A549 (cell line): ENCODE data around the gene COQ4. TPM values are rescaled to one million over a fixed set of nuclear protein-coding genes. Genes with fewer than 3 reads are reported as not detected.

Experiments
- ATAC-seq, 2 experiments: fragments of 200-7000 bp in 1 of 2; fragments of >200 bp in 1 of 2; cut with Nextera tagmentation in 1 of 2; cut with Tn5 transposase in 1 of 2; 3 replicates each; pipeline versions ENCODE4 v1.8.0 to v1.9.1; 2018 to 2020; ENCODE audit warnings: mild to moderate bottlenecking in 1 of 2, moderate library complexity in 1 of 2
- CTCF ChIA-PET: fragments of 300-600 bp; sonication (Branson Sonifier 250); formaldehyde crosslinking; extraction: SDS; loops from one replicate; lab custom pipeline; 2021; ENCODE audit warnings: antibody characterized with exemption, inconsistent platforms; lab: Yijun Ruan, JAX
- POLR2A ChIA-PET: fragments of 350-600 bp; formaldehyde crosslinking; extraction: SDS; loops from one replicate; lab custom pipeline; 2021; ENCODE audit warnings: antibody characterized with exemption, inconsistent platforms; lab: Yijun Ruan, JAX
- DNase-seq, 2 experiments: peaks; one replicate each; pipeline versions ENCODE4 v3.0.0 to v3.0.0-alpha.2; 2011 to 2016; ENCODE audit warnings: low read depth in 1 of 2, low spot score in 1 of 2
- FAIRE-seq: peaks from 2 replicates; lab custom pipeline; 2011; peaks lifted over from hg19 to GRCh38; lab: Jason Lieb, UNC
- H3K27ac ChIP-seq, 2 experiments: fragments of >200 bp; sonication (Bioruptor Twin); formaldehyde crosslinking; 3 replicates each; pipeline ENCODE4 v1.5.1; 2016 to 2017
- H3K4me1 ChIP-seq: fragments of >200 bp; sonication (Bioruptor Twin); formaldehyde crosslinking; 3 replicates; pipeline ENCODE4 v1.6.1; 2016
- H3K4me2 ChIP-seq: fragments of >200 bp; sonication (Bioruptor Twin); formaldehyde crosslinking; 3 replicates; pipeline ENCODE4 v1.6.1; 2016
- H3K4me3 ChIP-seq: fragments of >200 bp; sonication (Bioruptor Twin); formaldehyde crosslinking; 3 replicates; pipeline ENCODE4 v1.5.1; 2016
- H3K9me3 ChIP-seq: fragments of >200 bp; sonication (Bioruptor Twin); formaldehyde crosslinking; 3 replicates; pipeline ENCODE4 v1.6.1; 2016
- ATOH8 ChIP-seq: fragments of 250-450 bp; sonication (Bioruptor Pico); IDR thresholded peaks from 2 replicates; pipeline ENCODE4 v1.5.0; 2020; ENCODE audit warnings: low read depth, mild to moderate bottlenecking, moderate library complexity
- CBX8 ChIP-seq: fragments of 200-600 bp; sonication (generic); IDR thresholded peaks from 2 replicates; pipeline ENCODE4 v1.6.1; 2016
- CHD2 ChIP-seq: fragments of 150-350 bp; IDR thresholded peaks from 2 replicates; pipeline ENCODE4 v1.6.1; 2014; ENCODE audit warnings: low read length; ENCODE audit not compliant: partially characterized antibody
- CTCF ChIP-seq: fragments of >200 bp; sonication (Bioruptor Twin); formaldehyde crosslinking; IDR thresholded peaks from 3 replicates; pipeline ENCODE4 v1.5.1; 2016
- ELK1 ChIP-seq: fragments of 150-350 bp; IDR thresholded peaks from 2 replicates; pipeline ENCODE4 v1.6.1; 2014; ENCODE audit warnings: low read depth, mild to moderate bottlenecking, low read length
- HMGXB4 ChIP-seq: fragments of 250-450 bp; sonication (Bioruptor Pico); IDR thresholded peaks from 2 replicates; pipeline ENCODE4 v1.5.0; 2021; ENCODE audit warnings: mild to moderate bottlenecking, moderate library complexity, borderline replicate concordance
- HOXA7 ChIP-seq: fragments of 250-450 bp; sonication (Bioruptor Pico); IDR thresholded peaks from 2 replicates; pipeline ENCODE4 v1.5.0; 2020; ENCODE audit warnings: mild to moderate bottlenecking, moderate library complexity
- JUNB ChIP-seq: fragments of >200 bp; sonication (Bioruptor Twin); formaldehyde crosslinking; IDR thresholded peaks from 2 replicates; pipeline ENCODE4 v1.6.1; 2016
- KDM1A ChIP-seq: fragments of 200-600 bp; sonication (generic); IDR thresholded peaks from 2 replicates; pipeline ENCODE4 v1.6.1; 2016; ENCODE audit warnings: low read depth, mild to moderate bottlenecking
- NFE2L2 ChIP-seq: fragments of 150-350 bp; conservative IDR thresholded peaks from 2 replicates; pipeline ENCODE4 v1.6.1; 2014; ENCODE audit warnings: low read length
- NPAS2 ChIP-seq: fragments of 250-450 bp; sonication (Bioruptor Pico); IDR thresholded peaks from 2 replicates; pipeline ENCODE4 v1.8.0; 2022; ENCODE audit warnings: mild to moderate bottlenecking, moderate library complexity, borderline replicate concordance
- NR3C1 ChIP-seq: fragments of >200 bp; sonication (Bioruptor Twin); formaldehyde crosslinking; IDR thresholded peaks from 3 replicates; pipeline ENCODE4 v1.6.1; 2017
- POLR2AphosphoS2 ChIP-seq: conservative IDR thresholded peaks from 2 replicates; pipeline ENCODE4 v1.6.1; 2012; ENCODE audit warnings: low read length, improper control_type of control experiment, inconsistent platforms
- SMC3 ChIP-seq: fragments of >200 bp; sonication (Bioruptor Twin); formaldehyde crosslinking; IDR thresholded peaks from 3 replicates; pipeline ENCODE4 v1.6.1; 2018; ENCODE audit warnings: inconsistent platforms
- SREBF2 ChIP-seq: fragments of 450-650 bp; IDR thresholded peaks from 2 replicates; pipeline ENCODE4 v1.6.1; 2014; ENCODE audit warnings: mild to moderate bottlenecking, moderate library complexity
- TFCP2L1 ChIP-seq: fragments of 250-450 bp; sonication (Bioruptor Pico); IDR thresholded peaks from 2 replicates; pipeline ENCODE4 v1.5.0; 2021; ENCODE audit warnings: mild to moderate bottlenecking
- USF2 ChIP-seq: fragments of 450-650 bp; IDR thresholded peaks from 2 replicates; pipeline ENCODE4 v1.6.1; 2014; ENCODE audit warnings: antibody characterized with exemption
- ZFP36 ChIP-seq: fragments of 450-650 bp; IDR thresholded peaks from 2 replicates; pipeline ENCODE4 v1.6.1; 2014; ENCODE audit warnings: borderline replicate concordance; ENCODE audit not compliant: partially characterized antibody
- WGBS: methylation state at CpG from one replicate; pipeline ENCODE4 v1.1.6; 2017; ENCODE audit errors: missing lambda C conversion rate; 5-methylcytosine and 5-hydroxymethylcytosine counted together
- polyA plus RNA-seq, 4 experiments: library from polyadenylated mRNA; depleted of rRNA in 3 of 4; stranded (reverse); fragments of >200 nt; fragmentation: RNase III in 1 of 4; extraction: RNeasy Plus Mini Kit Qiagen cat#74134 plus additional on column Dnase treatment in 1 of 4; gene quantifications; 2 replicates in 3 of 4; 3 replicates in 1 of 4; pipeline ENCODE4 v1.2.3, GENCODE V29; 2011 to 2017
- TF ChIP-seq, protein P1 (sequence below): IDR thresholded peaks from 2 replicates; pipeline ENCODE4 v1.6.1; 2012
- TF ChIP-seq, protein P2 (sequence below): fragments of >200 bp; sonication (Bioruptor Twin); formaldehyde crosslinking; IDR thresholded peaks from 2 replicates; pipeline ENCODE4 v1.6.1; 2016
- TF ChIP-seq, protein P3 (sequence below): IDR thresholded peaks from 2 replicates; pipeline ENCODE4 v1.6.1; 2012; ENCODE audit warnings: low read depth, borderline replicate concordance

COQ4 gene
- polyA plus RNA-seq, 2 of the 4 experiments (the other 2 are of a cell fraction) = 32.5 to 41.3 TPM

DNA sequence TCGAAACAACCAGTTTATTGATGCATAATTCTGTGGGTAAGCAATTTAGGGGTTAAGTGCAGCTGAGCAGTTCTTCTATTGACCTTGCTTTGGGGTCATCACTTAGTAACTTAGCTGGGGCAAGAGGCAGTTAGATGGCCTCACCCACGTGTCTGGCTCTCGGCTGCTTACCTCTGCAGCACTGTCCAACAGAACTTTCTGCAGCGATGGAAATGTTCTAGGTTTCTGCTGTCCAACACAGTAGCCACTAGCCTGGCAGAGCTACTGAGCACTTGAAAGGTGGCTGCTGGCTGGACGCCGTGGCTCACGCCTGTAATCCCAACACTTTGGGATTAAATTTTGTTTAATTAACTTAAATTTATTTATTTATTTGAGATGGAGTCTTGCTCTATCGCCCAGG, 35.5 kb downstream of the COQ4 start:
- Histone ChIP-seq H3K4me3 (no peak overlapping the region), H3K27ac (no peak overlapping the region), H3K9me3 (no peaks in the 10 kb centered on the region), H3K4me1 (peaks cover 13% of the 10 kb centered on the region), H3K4me2 (no peak overlapping the region)
- ChIA-PET POLR2A (interaction anchor here (0.5 kb wide), 1 partner anchor 63 kb away, joined by 4 read pairs; no protein-coding TSS in a partner anchor), CTCF (interaction anchor here (0.9 to 15.6 kb wide), 4 partner anchors 14 to 344 kb away, joined by 3 to 182 read pairs (median 66); partner anchors contain the start of gene PKN3)
- no peak for DNase-seq
- 81% methylated on average over 8 of the region's 8 CpGs for WGBS
- FAIRE-seq = no peak
- no peak for ATAC-seq
- no peak for TF ChIP-seq ATOH8 (CRISPR knock-in tag)
- TF ChIP-seq, protein P1, sequence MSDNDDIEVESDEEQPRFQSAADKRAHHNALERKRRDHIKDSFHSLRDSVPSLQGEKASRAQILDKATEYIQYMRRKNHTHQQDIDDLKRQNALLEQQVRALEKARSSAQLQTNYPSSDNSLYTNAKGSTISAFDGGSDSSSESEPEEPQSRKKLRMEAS = no peak

DNA sequence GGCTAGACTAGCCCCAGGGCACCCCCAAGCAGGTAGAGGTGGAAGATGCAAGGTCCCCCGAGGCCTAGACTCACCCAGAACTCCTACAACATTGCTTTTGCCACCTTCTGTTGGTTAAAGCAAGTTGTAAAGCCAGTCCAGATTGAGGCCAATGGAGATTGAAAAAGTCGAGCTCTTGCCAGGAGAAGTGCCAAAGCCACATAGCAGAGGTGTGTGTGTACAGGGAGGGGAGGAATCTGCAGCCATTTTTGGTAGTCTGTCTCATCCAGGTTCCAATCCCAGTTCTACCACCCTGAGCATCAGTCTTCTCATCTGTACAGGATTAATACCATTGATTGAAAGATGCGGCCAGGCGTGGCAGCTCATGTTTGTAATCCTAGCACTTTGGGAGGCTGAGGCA, 36.2 kb downstream of the COQ4 start:
- H3K4me2 ChIP-seq = no peak overlapping the region
- H3K4me1 ChIP-seq = peaks cover 13% of the 10 kb centered on the region
- no peak for ATAC-seq
- H3K9me3 ChIP-seq = no peaks in the 10 kb centered on the region
- ChIA-PET CTCF (interaction anchor here (1.0 to 15.6 kb wide), 4 partner anchors 15 to 134 kb away, joined by 3 to 182 read pairs (median 66); no protein-coding TSS in a partner anchor), POLR2A (no interaction called here)
- no peak for DNase-seq
- TF ChIP-seq, protein P1 = no peak
- no peak for TF ChIP-seq CTCF
- TF ChIP-seq SREBF2 = no peak
- TF ChIP-seq NPAS2 (CRISPR knock-in tag) = no peak
- TF ChIP-seq NFE2L2 = no peak
- no peak for TF ChIP-seq HOXA7 (CRISPR knock-in tag)
- no peak for TF ChIP-seq POLR2AphosphoS2
- TF ChIP-seq KDM1A = no peak
- no peak for TF ChIP-seq ZFP36
- TF ChIP-seq CBX8 = no peak
- TF ChIP-seq ELK1 = no peak
- no peak for TF ChIP-seq TFCP2L1
- no peak for TF ChIP-seq CHD2
- TF ChIP-seq USF2 = no peak
- no peak for TF ChIP-seq NR3C1
- TF ChIP-seq SMC3 = no peak
- no peak for TF ChIP-seq HMGXB4 (CRISPR knock-in tag)
- TF ChIP-seq, protein P2, sequence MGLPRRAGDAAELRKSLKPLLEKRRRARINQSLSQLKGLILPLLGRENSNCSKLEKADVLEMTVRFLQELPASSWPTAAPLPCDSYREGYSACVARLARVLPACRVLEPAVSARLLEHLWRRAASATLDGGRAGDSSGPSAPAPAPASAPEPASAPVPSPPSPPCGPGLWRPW = no peak
- TF ChIP-seq, protein P3, sequence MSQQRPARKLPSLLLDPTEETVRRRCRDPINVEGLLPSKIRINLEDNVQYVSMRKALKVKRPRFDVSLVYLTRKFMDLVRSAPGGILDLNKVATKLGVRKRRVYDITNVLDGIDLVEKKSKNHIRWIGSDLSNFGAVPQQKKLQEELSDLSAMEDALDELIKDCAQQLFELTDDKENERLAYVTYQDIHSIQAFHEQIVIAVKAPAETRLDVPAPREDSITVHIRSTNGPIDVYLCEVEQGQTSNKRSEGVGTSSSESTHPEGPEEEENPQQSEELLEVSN = no peak
- TF ChIP-seq JUNB = no peak
- WGBS = 79% methylated on average over 4 of the region's 4 CpGs
- no peak overlapping the region for H3K27ac ChIP-seq
- no peak overlapping the region for H3K4me3 ChIP-seq
- no peak for FAIRE-seq
